HL-60/S4 (cell line): Measurements from ENCODE around the gene PCLAF.
"Not testable (repeated sequence)": the region's sequence is repeated elsewhere in the genome, so short reads cannot be mapped to it uniquely, and the experiment has no call there.

ENCODE experiments used
- in situ Hi-C: fragments of 300-500 bp; cut with MboI; formaldehyde crosslinking; loops from 2 replicates; pipeline ENCODE4 v1.14.3; 2022; ENCODE audit warnings: low sequenced_read_pairs

The PCLAF gene, protein sequence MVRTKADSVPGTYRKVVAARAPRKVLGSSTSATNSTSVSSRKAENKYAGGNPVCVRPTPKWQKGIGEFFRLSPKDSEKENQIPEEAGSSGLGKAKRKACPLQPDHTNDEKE

DNA sequence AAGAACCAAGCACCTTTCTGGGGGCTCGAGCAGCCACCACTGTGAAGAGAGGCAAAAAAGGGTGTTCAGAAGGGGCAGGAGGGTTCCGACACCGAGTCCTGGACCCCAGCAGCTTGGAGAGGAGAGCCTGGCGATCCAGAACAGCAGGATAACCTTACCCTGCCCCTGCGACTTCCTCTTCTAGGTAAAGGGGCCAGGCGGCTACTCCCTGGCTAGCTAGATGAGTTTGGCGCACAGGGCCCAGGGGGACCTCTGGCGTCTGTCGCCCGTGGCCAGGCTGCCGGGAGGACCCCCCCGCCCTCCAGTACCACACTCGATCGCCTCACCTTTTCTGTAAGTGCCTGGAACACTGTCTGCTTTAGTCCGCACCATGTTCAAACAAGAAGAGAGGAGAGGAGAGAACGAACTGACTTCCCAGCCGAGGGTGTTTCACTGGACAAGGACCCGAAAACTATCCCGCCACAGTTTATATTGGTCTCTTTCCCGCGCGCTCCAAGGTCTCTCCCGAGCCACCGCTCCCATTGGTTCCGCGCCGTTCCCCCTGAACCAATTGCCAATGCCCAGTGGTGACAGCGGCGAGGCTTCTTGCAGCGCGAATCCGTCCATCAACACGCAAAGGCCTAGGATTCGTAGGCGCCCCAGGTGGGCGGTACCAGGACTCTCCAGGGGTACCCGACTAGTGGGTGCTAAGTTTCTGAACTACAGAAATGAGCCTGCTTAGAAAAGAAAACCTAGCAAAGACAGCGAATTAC, at the start of gene PCLAF:
PCLAF (minus strand) TSS at position 442 of the 752 bp plus-strand sequence; CDS start at position 372, 70 bp downstream.
- in situ Hi-C loops, result no loop called here

DNA sequence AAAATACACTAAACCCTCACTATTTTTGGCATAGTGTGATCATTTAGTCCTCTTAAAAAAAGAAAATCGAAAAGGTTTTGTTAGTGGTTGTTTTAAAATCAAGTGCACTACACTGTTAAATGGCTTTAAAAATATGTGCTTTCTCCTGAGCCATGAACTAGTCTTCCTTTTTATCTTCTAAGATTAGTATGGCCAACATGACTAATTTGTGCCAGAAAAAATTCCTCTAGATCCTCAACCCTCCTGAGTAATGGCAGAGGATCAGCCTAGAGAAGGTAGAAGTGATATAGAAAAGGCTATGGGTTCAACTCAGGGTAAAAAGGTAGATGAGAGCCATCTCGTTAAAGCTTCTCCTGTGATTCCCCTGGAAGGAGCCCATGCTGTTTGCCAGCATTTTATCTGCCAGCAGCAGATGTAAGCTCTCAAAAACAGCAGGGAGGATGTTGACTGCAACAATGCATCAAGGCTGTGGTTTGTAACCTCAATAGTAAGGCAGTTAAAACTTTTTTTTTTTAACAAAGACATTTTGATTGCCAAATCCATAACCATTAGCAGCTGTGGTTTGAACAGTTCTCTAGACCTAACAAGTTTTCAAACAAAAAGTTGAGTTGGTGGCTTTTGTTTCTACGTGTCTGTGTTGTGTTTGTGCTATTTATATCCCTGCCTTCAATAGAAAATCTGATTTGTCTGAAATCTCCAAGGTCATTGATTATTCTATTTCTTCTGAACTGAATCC, 48.9 kb upstream of the PCLAF start:
- in situ Hi-C loops, result no loop called here

DNA sequence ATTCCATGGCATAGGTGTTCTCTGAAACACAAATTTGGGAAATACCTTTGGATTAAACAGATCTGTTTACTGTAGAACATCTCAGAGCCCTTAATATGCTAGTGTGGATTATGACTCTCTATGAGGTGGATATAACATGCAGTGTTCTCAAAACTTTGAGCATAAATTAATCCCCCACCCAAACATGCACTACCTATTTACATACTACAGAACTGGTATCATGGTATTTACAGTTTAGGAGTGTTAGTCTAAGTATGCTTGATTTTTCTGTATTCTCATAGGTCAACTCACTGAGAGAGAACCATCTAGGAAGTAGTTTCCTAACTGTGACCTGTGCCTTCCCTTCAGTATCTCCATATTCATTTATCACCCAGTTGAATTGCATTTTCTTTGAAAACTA, 48.2 kb upstream of the PCLAF start:
- in situ Hi-C loops, result no loop called here

DNA sequence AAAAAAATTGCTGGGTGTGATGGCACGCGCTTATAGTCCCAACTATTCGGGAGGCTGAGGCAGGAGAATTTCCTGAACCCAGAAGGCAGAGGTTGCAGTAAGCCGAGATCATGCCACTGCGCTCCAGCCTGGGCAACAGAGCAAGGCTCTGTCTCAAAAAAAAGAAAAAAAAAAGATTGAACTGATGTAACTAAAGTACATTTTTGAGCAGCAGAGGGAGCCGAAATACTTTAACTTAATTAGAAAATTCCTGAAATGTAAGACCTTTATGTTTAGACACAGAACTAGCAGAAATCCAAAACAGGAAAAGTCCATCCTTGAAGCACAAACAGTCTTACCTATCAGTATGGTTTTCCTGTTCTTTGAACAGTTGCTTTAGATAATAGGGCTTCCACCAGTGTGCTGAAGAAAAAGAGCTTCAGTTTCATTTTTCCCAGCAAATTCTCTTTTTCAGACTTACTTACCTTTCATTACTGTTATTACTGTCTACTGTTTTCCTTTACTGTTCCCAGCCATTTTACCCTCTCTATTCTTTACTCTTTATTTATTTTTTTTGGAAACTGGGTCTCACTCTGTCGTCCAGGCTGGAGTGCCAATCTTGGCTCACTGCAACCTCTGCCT, 45.7 kb upstream of the PCLAF start:
- in situ Hi-C loops, result no loop called here

DNA sequence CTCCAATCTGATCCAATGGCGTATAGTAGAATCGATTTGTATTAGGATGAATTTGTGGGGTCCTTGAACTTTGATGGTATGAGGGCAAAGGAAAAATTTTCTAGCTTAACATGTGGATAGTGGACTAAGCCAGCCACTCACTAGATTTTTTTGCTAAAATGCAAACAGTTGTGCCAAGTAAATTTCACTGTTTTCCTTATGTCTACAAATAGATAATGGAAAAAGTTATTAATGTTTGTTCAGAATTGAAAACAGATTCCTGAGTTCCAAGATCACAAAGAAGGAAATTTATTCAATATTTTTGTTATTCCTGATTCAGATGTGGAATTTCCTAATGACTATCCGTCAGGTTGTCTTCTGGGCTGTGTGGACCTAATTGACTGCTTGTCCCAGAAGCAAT, 44.0 kb upstream of the PCLAF start:
- in situ Hi-C loops, result no loop called here

DNA sequence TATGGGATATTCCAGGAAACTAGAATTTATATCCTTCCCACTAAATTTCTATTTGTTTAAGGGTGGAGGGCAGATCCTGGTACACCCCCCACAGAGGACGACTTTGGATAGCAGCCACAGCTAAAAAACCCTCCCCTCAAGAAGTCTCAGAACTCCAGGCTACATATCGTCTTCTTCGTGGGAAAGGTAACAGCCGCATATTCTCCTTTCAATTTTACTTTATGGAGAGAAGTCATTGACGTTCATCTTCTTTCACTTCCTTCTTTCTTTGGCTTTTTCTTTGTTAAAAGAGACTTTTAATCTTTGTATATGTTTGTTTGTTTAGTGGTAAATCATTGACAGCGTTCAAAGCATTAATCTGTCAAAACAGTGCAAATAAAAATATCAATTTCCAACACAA, 42.7 kb upstream of the PCLAF start:
- in situ Hi-C loops, result no loop called here

DNA sequence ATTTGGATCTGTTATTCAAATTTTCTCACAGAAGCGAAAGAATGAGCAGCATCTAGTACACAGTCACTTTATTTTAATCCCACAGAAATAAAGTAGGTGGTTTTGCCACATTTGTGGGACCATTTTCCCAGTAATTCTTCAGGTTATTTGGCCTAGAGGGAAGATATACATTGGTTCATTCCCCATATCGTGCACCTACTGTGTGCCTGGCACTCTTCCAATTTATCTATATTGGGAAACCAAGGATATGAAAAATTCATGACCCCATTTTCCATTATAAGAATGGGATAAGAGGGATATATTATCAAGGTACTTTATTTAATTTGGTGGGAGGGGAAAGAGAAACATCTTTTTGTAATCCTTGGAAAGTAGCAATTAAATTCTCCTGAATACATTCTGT, 41.5 kb upstream of the PCLAF start:
- in situ Hi-C loops, result no loop called here

DNA sequence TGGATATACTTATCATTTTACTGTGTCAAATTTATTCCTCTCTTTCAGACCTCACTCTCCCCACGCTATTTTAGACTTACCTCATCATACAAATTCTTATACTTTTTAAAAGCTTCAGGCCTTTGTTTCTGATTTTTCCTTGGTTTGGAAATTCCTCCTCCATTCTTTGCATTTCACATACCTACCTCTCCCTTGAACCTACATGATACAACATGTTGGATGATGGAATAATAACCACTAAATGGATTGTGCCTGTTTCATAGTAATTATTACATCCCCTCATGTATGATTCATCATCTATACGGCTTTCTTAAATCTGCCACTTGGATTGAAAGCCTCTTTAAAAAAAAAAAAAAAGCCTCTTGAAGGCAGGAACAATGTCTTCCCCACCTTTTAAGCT, 31.0 kb upstream of the PCLAF start:
- in situ Hi-C loops, result no loop called here

DNA sequence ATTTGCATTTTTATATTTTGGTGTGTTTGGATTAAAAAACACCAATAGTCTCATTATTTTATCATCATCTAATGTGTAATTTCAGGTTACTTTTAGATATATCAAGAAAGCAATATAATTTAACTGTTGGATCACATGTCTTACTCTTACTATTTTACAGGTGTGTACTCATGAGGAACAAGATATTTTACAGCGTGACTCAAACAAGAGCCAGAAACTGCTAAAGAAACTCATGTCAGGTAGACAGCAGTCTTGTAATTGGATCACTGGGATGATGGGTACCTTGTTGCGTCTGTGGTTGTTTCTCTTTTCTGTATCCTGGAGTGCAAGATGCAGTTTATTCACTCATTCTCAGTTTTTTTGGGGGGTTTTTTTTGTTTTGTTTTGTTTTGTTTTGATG, 19.3 kb upstream of the PCLAF start:
- in situ Hi-C loops, result no loop called here

DNA sequence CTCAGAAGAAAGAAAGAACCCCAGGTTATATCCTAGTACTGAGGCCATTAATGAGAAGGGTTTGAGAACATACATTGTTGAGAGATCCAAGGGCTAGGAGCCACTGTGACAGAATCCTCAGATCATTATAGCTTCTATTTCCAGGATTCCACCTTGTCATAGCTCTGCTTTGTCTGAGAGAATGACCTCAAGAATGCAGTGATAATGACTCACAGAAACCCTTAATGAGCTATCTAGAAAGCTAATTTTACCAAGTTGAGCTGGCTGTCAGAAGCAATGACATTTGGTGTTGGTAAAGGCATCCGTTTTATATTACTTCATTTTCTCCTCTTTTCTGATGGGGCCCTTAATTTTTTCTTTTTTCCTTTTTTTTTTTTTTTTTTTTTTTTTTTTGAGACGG, 17.3 kb upstream of the PCLAF start:
- in situ Hi-C loops, result no loop called here

DNA sequence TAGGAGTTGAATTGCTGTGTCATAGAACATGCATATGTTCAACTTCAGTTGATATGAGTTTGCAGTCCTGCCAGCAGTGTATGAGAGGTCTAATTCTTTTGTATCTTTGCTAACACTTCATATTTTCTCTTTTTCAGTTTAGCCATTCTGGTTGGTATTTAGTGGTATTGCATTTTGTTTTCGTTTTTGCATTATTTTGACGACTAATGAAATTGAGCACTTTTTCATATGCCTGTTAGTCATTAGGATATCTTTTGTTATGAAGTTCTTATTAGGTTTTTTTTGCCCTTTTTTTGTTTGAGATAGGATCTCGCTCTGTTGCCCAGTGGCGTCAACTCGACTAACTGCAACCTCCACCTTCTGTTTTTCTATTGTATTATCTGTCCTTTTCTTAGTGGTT, 15.5 kb upstream of the PCLAF start:
- in situ Hi-C loops, result no loop called here

DNA sequence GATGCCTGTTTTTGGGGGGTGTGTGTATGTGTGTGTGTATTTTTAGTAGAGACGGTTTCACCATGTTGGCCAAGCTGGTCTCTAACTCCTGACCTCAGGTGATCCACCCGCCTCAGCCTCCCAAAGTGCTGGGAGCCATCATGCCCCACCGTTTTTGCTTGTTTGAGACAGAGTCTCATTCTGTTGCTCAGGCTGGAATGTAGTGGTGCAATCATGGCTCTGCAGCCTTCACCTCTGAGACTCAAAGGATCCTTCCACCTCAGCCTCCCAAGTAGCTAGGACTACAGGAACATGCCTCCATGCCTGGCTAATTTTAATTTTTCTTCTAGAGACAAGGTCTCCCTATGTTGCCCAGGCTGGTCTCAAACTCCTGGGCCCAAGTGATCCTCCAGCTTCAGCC, 11.2 kb upstream of the PCLAF start:
- in situ Hi-C loops, result not testable (repeated sequence)

DNA sequence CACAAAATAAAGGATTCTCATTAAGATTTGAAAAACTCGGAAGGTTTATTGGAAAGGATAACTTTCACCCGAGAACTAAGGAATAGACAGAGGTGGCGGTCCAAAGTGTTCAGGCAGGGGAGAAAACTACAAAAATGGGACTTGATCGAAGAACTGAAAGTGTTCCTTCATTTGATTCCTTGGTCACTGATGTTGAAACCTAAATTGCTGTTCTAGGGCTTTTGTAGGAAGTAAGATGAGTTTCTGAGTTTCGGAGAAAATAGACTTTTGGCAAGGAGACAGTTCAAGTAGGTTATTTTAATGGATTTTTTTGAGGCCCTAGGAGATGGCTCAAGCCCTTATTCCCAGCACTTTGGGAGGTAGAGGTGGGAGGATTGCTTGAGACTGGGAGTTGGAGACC, 7.8 kb upstream of the PCLAF start:
- in situ Hi-C loops, result no loop called here

DNA sequence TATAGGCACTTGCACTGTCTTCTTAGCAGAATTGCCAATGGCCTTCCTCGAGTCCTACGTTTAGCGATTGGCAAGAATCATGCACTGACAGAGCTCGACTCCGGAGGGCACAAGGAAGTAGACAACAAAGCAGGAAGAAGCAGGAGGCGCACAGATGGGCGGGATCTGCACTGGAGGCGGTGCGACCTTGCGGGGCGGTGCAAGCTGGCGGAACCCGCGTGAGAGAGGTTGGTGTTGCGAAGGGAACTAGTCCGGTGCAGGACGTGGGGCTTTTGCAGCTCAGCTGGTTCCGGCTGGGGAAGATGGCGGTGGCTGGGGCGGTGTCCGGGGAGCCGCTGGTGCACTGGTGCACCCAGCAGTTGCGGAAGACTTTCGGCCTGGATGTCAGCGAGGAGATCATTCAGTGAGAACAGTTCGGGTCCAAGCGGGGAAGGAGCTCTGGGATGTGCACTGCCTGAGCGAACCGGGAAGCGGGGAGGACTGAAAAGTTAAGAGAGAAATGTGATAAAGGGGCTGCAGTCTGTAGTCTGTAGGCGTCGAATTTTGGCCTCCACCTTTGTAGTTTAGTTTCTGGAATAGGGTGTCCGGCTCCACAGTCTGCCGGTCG, 6.4 kb upstream of the PCLAF start, which contains the start of gene TRIP4:
TRIP4 (plus strand) TSS at position 275 of the 607 bp plus-strand sequence; CDS start at position 303, 28 bp downstream.
- in situ Hi-C loops, result no loop called here

DNA sequence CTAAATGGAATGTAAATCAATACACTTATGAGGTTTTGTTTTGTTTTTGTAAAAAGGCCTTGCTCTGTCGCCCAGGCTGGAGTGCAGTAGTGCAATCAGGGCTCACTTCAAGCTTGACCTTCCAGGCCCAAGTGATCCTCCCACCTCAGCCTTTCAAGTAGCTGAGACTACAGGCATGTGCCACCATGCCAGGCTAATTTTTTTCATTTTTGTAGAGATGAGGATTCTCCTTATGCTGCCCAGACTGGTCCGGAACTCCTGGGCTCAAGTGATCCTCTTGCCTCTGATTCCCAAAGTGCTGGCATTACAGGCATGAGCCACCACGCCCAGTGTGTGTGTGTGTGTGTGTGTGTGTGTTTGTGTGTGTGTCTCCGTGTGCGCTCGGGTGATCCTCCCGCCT, 5.0 kb upstream of the PCLAF start:
- in situ Hi-C loops, result no loop called here

DNA sequence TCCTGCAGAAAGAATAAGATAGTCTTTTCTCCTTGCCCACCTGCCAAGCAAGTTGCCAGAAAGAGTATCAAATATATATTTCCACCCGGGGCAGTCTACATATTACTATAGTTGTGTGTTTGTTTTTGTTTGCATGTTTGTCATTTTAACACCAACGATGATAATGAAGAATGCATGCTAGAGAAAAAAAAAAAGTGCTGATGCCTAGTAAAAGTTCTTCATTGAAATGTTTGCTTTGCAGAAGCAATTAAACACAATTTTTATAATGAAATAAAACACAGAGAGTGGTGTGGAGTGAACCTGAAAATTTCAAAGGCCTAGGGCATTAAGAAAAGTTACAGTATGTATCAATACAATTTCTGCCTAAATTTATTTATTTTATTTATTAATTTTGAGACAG, 2.5 kb upstream of the PCLAF start:
- in situ Hi-C loops, result no loop called here

DNA sequence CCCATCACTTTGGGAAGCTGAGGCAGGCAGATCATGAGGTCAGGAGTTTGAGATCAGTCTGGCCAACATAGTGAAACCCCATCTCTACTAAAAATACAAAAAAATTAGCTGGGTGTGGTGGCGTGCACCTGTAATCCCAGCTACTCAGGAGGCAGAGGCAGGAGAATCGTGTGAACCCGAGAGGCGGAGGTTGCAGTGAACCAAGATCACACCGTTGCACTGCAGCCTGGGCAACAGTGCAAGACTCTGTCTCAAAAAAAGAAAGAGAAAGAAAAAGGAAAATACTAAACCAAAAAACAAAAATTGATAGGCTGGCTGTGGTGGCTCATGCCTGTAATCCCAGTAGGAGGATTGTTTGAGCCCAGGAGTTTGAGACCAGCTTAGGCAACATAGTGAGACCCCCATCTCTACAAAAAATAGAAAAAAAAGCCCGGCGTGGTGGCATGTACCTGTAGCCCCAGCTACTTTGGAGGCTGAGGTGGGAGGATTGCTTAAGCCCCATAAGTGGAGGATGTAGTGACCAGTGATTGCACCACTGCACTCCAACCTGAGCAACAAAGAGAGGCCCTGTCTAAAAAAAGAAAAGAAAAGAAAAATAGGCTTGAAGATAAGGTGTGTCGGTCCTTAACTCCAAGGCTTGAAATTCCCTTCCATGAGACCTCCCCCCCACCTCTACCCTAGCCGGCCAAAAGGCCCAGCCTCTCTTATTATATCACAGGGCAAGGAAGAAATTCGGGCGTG, 941 bp downstream of the PCLAF start:
- in situ Hi-C loops, result not testable (repeated sequence)

DNA sequence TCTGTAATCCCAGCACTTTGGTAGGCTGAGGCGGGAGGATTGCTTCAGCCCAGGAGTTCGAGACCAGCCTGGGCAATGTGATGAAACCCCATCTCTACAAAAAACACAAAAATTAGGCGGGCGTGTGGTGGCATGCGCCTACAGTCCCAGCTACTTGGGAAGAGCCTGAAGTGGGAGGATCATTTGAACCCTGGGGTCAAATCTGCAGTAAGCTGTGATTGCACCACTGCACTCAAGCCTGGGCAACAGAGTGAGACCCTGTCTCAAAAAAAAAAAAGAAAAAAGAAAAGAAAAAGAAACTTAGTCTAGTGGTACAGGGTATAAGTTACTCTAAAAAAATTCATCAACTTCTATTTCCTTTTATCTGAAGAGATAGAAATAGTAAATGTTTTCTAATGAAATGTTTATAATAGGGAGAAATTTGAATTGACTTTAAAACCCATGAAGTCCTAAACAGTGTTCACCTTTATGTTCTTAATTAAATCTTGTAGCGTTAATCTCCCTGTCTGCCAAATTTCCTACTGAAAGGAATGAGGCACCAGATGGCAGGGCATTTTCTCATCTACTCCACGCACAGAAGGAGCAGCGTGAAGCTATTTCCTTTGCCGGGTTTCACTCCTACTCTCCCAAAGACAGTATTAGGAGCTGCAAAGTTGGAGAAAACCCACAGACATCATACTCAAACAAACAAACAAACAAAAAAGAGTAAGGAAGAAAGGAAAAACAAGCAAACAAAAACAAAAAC, 1.9 kb downstream of the PCLAF start:
- in situ Hi-C loops, result no loop called here

DNA sequence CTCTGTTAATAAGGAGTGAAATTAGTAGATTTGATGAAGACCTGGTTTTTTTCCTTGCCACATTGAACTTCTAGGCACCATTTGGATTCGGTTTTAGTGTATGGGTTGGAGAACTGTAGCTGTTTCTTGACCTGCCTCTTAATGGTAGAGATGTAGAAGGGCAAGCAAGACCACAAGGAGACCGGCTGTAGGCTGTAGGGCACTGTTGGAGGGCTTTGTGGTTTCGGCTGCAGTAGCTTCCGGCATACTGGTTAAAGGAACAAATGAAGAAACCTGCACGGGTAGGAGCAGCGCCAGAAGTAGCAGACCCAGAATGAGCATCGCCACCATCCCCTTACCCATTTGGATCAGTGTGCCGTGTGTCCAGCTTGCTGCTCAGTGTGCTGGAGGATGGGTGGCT, 7.9 kb downstream of the PCLAF start:
- in situ Hi-C loops, result no loop called here

DNA sequence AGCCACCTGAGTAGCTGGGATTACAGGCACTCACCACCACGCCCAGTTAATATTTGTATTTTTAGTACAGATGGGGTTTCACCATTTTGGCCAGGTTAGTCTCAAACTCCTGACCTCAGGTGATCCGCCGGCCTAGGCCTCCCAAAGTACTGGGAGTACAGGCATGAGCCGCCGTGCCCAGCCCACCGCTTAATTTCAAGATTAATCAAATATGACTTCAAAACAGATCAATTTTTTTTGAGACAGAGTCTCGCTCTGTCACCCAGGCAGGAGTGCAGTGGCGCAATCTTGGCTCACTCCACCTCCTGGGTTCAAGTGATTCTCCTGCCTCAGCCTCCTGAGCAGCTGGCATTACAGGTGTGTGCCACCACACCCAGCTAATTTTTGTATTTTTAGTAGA, 9.9 kb downstream of the PCLAF start:
- in situ Hi-C loops, result not testable (repeated sequence)
